C4-2B (cell line): ENCODE measurements around the gene DPH7.

Experiments used
- CTCF ChIP-seq: fragments of 450-650 bp; conservative IDR thresholded peaks from 2 replicates; pipeline ENCODE4 v1.5.1; 2017; ENCODE audit warnings: mild to moderate bottlenecking
- ZFX ChIP-seq: fragments of 450-650 bp; IDR thresholded peaks from 2 replicates; pipeline ENCODE4 v1.6.1; 2017

- TF ChIP-seq CTCF = no peak
- TF ChIP-seq ZFX = no peak
These were observed 38.2 kb downstream of the DPH7 start for GRCh38 chr9:137540536-137540935.
